HG02642 (cell line): ENCODE data around the gene GALNT9.
"Not testable (repeated sequence)": the region's sequence is repeated elsewhere in the genome, so short reads cannot be mapped to it uniquely, and the experiment has no call there.

Experiments
- ATAC-seq: cut with Tn5 transposase; IDR thresholded peaks from one replicate; pipeline ENCODE4 v1.9.1; 2021; ENCODE audit warnings: mild to moderate bottlenecking; ENCODE audit not compliant: unreplicated experiment, poor library complexity

The GALNT9 gene

DNA sequence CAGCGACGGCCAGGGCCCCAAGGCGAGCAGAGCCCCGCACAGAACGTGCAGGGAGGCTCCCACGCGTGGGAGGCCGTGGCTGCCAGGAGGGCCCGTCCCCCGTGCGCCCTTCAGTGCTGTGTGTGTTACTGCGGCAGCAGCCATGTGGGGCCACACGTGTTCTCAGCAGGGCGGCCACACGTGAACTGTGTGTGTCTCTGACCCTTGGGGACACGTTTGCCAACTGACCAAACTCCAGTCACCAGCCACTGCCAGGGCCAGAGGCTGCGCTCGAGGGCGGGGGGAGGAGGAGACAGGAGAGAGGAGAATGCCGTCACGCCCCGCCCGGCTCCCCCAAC is 57.7 kb downstream of the GALNT9 start:
- ATAC-seq = no peak

DNA sequence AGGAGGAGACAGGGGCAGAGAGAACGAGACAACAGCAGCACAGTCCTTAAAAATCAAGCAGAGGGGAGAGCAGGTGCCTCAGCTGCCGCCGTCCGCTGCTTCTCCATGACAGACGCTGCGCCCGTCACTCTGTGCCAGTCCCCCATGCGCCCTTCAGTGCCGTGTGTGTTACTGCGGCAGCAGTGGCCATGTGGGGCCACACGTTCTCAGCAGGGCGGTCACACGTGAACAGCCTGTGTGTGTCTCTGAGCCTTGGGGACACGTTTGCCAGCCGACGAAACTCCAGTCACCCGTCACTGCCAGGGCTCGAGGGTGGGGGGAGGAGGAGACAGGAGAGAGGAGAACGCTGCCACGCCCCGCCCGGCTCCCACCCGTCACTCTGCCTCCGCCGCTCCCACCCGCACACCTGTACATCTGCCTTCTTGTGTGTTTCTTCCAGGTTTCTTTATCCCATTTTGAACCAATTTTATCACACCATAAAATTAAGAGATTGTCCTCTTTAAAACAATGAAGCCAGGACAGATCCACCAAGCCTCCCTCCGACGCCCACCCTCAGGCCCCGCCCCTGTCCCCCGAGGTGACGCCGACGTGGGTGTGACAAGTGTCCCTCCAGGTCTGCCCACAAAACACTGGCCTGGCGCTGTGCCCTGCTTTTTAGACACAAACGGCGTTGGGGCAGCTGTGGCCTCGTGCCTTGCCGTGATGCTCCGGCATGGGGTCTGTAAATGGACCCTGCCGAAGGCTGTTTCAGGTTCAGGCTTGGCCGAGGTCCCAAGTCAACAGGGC is 58.2 kb downstream of the GALNT9 start:
- no peak for ATAC-seq

DNA sequence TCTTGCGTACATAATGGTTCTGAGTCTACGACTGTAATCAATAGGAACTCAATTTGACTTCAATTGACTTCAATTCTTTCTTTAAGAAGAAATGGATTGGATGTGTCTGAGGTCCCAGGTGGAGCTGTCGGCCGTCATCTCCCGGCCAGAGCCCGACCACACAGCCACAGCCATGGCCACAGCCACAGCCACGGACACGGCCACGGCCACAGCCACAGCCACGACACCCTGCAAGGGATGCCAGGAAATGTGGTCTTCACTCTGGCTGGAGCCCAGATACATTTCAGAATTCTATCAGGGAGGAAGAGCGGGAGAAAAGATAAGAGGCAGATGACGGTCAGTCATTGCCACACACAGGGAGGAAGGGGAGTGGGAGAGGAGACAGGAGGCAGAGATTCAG is 58.9 kb downstream of the GALNT9 start:
- ATAC-seq = no peak

DNA sequence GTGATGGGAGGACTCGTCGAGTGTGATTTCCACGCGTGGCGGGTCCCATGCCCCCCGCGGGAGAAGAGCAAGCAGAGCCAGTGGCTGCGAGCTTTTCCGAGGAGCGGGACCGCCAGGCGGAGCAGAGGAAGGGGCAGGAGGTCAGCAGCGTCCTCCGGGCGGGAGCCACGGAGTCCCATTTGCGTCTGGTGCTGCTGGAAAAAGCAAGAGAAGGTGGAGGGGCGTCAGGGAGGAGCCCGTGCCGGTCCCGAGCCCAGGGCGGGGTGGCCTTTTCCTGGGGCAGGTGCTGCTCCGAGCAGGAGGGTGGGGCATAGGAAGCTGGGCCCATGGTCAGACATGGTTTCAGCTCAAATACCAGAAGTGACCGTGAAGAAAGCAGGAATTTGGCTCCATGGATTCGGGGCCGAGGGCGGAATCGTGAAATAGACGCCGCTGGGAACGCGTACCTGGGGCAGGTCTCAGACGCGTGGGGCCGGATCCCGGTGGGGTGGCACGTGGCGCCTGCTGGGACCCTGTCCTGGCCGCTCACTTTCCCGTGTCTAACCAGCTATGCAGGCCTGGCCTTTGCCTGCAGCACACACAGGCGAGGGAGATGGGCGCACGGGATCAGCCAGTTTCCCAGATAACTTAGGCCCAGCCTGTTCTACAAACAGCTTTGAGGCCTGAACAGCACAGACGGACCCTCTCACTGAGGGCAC is 60.0 kb downstream of the GALNT9 start:
- no peak for ATAC-seq

DNA sequence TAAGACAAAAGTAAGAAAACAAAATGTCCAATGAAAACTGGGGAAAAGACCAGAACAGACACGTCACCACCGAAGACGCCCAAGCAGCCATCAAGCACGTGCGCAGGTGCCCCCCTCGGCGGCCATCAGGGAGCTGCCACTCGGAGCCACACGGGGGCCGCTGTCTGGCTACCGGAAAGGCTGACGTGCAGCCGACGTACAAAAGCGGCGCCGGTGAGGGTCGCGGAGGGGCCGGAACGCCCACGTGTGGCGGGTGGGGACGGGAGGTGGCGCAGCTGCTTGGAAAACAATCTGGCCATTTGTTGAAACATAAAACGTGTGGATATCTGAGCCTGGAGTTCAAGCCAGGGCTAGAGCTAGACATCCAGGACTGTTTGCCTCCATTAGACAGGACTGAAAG is 60.7 kb downstream of the GALNT9 start:
- ATAC-seq = no peak

DNA sequence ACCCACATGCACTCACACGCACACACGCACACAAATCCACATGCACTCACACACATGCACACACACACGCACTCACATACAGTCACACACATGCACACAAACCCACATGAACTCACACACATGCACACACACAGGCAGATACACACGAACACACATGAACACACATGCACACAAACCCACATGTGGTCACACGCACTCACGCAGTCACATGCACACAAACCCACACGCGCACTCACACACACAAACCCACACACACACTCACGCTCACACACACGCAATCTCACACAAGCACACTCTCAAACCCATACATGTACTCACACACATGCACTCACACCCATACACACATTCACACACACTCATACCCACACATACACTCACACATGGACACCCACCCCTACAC is 61.5 kb downstream of the GALNT9 start:
- ATAC-seq = no peak

DNA sequence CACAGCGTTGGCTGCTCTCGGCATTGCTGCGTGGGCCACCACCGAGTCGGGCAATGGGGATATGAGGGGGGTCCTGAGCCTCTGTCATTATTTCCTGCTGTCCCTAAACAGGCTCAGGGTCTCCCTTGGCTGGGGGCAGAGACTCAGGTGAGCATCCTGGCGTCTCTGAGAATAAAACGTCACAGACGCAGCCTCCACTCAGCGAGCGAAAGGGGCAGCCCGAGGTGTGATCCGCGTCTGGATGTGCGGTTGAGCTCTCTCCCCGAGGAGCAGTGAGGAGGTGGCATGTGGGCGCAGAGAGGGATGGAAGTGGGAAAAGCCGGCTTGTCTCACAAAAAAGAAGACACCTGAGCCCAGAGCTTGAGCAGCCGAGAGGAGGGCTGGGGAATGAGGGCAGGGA is 62.6 kb downstream of the GALNT9 start:
- ATAC-seq = no peak

DNA sequence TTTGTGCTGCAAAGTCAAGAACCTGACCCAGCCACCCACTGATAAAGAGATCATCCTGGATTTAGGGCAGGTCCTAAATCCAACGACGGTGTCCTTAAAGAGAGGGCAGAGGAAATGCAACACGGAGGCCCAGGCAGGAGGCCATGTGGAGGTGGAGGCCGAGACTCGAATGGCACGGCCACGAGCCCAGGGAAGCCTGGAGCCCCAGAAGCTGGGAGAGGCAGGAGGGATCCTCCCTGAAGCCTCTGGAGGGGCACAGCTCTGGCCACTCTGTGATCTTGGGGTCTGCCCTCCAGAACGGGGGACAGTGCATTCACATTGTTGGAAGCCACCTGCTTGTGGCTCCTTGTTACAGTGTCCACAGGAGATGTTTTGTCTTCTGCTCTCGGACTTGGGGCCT is 63.0 kb downstream of the GALNT9 start:
- no peak for ATAC-seq

DNA sequence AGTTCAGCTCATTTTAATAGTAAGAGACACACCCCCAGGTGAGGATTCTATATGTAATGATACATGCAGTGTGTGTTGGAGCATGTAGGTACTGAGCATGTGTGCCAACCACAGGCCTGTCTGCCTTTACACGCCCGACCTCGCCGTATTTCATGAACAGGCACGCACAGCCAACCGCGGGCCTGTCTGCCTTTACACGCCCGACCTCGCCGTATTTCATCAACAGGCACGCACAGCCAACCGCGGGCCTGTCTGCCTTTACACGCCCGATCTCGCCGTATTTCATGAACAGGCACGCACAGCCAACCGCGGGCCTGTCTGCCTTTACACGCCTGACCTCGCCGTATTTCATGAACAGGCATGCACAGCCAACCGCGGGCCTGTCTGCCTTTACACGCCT is 63.6 kb downstream of the GALNT9 start:
- ATAC-seq = not testable (repeated sequence)

DNA sequence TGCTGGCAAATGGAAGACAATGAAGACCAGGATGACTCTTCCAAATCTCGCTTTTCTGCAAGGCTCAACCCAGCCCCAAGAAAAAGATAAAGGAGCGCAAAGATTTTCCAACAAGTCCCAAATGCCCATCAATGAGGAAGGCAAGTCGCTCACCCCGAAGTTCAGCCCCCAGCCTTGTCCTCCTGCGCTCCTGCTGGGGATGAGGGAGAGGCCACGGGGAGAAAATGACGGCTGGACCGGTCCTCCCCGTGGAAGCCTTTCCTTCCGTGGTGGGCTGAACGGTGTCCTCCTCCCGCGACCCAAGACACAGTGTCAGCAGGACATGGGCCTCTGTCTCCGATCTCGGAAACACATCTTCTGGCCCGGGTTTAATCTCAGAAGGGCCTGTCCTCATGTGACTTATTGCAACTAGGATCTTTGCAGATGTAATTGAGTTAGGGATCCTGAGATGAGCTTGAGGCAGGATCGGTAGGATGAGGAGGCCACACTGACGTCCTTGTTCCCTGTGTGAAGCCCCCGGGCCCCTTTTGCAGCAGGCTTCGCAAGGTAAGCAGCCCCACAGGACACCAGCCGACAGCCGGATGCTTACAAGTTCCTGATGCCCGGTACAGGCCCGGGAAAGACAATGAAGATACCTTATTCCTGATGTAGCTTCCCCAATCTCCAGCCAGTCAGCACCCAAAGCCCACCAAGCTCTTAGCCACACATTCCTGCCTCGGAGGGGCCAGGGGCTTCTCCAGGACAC is 64.2 kb downstream of the GALNT9 start:
- no peak for ATAC-seq

DNA sequence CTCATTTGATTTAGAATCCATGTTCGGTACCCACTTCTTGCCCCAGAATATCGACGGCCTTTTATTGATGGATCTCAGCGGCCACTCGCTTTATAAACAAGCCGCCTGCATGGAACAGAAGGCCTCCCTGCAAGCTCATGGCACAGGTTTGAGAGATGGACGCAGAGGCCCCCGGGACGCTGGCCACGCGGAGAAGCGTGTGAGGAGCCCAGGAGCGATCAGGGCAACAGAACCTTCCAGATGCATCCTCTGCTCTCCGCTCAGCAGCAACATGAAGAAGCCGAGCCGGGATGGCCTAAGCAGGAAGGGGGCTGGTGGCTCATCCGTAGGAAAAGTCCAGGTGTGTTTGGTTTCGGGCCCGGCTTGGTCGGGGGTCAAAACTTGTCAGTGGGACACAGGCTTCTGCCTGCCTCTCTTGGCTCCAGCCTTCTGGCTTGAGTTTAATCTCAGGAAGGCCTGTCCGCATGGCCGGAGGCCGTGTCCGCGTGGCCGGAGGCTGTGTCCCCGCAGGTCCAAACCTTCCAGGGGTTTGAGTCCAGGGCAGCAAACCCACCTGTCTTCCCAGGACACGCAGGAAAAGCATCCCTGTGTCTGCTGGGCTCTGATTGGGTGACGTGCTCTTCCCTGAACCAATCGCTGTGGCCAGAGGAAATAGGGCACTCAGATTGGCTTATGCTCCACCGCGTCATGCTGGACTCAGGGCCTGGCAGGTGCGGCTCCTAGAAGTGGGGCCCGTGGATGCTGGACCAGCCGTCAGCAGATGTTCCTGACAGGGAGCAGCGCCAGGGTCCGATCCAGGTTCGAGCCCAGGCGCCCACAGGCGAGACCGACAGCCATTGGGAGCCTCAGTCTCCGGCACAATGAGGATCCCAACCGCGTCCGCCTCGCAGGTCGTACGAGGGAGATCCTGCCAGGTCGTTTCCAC is 65.0 kb downstream of the GALNT9 start:
- no peak for ATAC-seq

DNA sequence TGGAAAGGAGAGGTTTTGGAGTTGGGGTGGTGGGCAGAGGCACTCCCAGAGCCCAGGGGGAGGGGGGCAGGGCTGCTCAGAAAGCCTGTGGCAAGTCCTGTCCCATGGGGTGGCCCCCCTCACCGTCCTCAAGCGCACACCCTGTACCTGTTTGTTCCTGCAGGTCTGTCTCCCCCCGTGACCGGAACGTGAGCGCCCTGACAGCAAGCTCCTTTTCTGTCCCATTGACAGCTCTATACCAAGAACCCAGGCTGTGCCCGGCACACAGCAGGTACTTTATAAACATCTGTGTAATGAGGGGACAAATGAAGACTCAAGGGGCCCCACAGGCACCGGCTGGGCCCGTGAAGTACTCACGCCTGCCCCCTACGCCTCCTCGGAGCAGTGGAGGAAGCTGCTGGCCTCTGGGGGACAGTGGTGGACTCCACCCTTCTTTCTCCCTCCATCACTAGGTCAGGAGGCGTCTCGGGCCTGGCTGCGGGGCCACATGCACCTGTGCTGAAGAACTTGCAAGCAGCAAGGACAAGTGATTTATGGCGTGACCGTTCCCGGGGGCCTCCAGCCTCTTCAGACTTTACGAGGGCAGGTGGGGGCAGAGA is 65.8 kb downstream of the GALNT9 start:
- ATAC-seq = no peak

DNA sequence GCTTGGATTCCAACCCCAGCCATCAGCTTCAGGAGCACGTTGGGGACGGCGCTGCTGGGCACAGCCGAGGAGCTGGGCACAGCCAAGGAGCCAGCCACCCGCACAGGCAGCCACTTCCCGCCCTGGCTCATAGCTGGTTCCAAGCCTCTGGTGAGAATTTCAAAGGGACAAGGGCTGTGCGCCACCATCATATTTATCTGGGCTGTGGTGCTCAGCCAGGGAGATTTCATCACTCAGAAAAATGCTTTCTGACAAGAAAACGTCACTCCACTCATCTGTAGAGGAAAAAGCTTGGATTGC is 66.4 kb downstream of the GALNT9 start:
- ATAC-seq = no peak

DNA sequence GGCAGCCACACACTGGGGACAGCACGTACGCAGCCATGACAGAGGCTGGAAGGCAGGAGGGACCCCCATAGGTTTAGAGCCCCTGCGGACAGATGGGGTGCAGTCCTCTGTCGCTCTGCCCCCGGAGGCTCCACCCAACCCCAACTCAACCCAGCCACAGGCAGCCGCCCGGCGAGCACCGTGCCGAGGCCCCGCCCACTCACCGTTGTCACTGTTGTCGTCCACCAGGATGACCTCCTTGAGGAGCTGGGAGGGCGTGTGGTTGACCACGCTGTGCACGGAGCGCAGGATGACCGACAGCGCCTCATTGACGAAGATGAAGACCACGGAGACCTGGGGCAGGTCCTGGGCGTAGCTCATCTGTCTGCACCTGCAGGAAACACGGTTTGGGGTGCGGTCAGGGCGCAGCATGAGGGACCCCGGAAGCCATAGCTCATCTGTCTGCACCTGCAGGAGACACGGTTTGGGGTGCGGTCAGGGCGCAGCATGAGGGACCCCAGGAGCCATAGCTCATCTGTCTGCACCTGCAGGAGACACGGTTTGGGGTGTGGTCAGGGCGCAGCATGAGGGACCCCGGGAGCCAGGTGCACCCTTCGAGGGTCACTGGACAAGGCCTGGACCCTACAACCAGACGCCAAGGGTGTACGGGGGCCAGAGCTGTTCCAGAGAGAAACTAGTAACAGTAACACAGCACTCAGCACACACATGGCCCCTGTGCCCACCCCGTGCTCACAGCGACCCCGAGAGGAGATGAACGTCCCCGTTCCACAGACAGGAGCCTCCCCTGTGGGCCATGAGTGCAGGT is 66.9 kb downstream of the GALNT9 start:
- ATAC-seq = no peak

DNA sequence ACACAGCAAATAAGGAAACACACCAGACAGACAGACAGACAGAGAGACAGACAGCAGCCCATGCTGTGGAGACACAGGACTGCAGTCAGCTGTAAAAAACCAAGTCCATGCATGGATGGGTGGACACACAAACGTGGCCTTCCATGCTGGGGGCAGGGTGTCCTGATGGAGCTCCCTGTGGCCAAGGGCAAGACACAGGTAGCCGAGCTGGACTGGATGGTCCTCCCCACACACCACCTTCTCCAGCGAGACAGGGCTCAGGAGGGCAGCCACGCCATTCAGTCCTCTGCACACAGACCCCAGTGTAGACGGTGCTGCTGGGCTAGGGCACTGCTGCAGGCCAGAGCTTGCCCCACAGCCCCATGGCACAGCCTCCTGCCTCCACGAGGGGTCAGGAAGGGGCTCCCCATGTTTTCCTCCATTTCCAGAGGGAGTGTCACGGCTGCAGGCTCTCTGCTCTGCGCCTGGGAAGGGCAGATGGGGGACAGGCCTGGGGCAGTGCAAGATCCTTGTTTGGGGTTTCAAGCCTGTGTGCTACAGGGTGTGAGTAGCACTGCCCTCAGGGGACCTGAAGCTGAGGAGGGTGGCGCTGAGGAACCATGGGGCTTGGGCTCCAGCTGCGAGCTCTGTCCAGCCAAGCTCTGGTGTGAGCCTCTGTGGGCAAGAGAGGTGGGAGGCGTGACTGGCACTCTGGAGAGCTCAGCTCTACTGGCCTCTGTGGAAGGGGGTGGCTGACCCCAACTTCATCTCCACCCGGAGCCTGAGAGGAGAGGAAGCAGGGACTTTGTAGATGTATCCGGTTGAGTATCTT is 67.9 kb downstream of the GALNT9 start:
- no peak for ATAC-seq

DNA sequence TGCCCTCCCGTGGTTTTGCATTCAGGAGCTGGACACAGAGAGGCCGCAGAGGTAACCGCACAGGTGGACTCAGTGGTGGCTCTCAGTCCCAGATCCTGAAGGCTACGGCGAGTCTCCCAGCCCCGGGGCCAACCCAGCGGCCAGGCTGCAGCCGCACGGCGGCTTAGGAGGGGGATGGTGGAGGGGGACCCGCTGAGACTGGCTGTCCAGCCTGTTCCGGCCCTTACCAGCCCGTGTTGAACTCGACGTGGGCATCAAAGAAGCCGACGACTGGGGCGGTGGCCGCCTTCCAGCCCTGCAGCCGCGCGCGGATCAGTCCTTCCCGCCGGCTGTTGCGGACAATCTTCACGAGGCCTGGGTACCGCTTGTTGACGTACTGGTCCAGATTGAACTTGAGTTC is 68.7 kb downstream of the GALNT9 start:
- no peak for ATAC-seq

DNA sequence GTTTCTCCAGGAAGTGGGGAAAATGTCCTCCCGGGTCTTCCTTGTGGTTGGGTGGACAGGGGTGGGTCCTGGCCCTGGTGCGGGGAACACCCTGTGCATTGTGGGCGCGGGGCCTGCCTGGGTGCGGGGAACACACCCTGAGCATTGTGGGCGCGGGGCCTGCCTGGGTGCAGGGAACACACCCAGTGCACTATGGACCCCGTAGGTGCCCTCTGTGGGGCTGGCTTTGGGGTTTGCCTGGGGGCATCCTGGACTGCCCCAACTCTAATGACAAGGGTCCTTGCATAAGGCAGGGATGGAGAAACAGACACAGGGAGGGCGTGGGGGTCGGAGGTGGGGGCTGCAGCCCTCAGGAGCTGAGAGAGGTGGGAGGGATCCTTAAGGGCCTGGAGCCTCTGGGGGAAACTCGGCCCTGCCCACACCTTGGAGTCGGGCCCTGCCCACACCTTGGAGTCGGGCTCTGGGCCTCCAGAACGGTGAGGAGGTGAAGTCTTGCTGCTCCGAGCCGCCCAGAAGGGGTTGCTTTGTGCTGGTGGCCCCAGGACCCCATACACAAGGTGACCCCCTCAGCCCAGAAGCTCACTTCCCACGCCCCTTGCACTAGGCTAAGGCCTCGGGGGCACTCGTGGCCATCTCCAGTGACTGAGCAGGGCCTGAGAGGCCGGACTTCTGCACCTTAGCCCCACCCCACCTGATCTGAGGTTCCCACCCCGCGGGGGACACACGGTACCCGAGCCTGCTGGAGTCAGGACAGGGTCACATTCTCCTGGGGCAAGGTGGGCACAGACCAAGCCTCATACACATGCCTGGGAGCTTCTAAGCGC is 69.3 kb downstream of the GALNT9 start:
- no peak for ATAC-seq

DNA sequence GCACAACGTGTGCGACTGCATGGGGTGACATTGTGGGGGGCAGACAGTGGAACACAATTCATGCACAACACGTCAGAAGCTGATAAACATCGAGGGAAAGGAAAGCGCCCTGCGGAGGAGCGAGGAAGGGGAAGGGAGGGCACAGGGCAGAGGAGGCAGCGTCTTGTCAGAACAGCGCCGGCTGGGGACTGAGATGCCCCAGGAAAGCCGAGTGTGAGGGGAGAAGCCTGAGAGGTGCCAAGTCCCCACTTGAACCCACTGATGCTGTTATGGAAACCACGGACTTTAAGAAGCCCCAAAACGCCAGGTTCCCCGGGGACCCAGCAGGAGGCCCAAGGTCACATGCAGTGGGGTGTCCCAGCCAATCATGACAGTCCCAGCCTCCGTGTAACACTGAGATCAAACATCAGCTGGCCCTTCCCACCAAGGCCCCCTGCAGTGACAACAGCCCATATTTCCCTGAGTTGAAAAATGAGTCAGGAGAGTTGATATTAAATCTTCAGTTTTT is 70.0 kb downstream of the GALNT9 start:
- ATAC-seq = no peak
